Liver (tissue), 9 donors: Measurements from ENCODE around the gene HS6ST3. TPM values are rescaled to one million over a fixed set of nuclear protein-coding genes. Genes with fewer than 3 reads are reported as not detected.

Source experiments
- DNase-seq: peaks from one replicate; pipeline ENCODE4 v3.0.0-alpha.2; 2017; ENCODE audit warnings: low spot score
- H3K27ac ChIP-seq, 2 donors: one replicate each; pipeline ENCODE4 v1.7.0; 2013; ENCODE audit warnings: inconsistent platforms in 2 of 2, low read length in 2 of 2, control low read depth in 1 of 2, low read depth in 1 of 2, mild to moderate bottlenecking in 1 of 2
- H3K27me3 ChIP-seq, 4 donors: one replicate each; pipeline versions ENCODE4 v1.6.1 to v1.7.0; 2013; ENCODE audit warnings: low read length in 3 of 4, inconsistent platforms in 1 of 4, mild to moderate bottlenecking in 1 of 4, moderate library complexity in 1 of 4; ENCODE audit not compliant: control insufficient read depth in 4 of 4, insufficient read depth in 4 of 4
- H3K36me3 ChIP-seq, 4 donors: one replicate each; pipeline versions ENCODE4 v1.6.1 to v1.7.0; 2013; ENCODE audit warnings: low read length in 3 of 4, mild to moderate bottlenecking in 3 of 4, low read depth in 1 of 4, moderate library complexity in 1 of 4; ENCODE audit not compliant: control insufficient read depth in 4 of 4, insufficient read depth in 3 of 4
- H3K4me1 ChIP-seq, 4 donors: one replicate each; pipeline versions ENCODE4 v1.6.1 to v1.7.0; 2013; ENCODE audit warnings: low read length in 3 of 4, mild to moderate bottlenecking in 3 of 4, moderate library complexity in 1 of 4; ENCODE audit not compliant: control insufficient read depth in 4 of 4, insufficient read depth in 4 of 4
- H3K4me3 ChIP-seq, 3 donors: one replicate each; pipeline versions ENCODE4 v1.6.1 to v1.7.0; 2013; ENCODE audit warnings: low read length in 3 of 3, control low read depth in 1 of 3, low read depth in 1 of 3, mild to moderate bottlenecking in 1 of 3
- H3K9ac ChIP-seq, 2 donors: one replicate each; pipeline ENCODE4 v1.7.0; 2013; ENCODE audit warnings: low read length in 2 of 2, mild to moderate bottlenecking in 2 of 2, moderate library complexity in 2 of 2, control low read depth in 1 of 2, low read depth in 1 of 2
- H3K9me3 ChIP-seq, 4 donors: one replicate each; pipeline versions ENCODE4 v1.6.1 to v1.7.0; 2013; ENCODE audit warnings: low read length in 3 of 4; ENCODE audit not compliant: control insufficient read depth in 4 of 4
- EGR1 ChIP-seq, 2 donors: IDR thresholded peaks; 2 replicates each; pipeline ENCODE4 v1.6.1; 2016 to 2018; ENCODE audit warnings: antibody characterized with exemption in 2 of 2, low read depth in 2 of 2
- FOXA1 ChIP-seq: IDR thresholded peaks from 2 replicates; pipeline ENCODE4 v1.6.1; 2016; ENCODE audit warnings: antibody characterized with exemption
- FOXA2 ChIP-seq: IDR thresholded peaks from 2 replicates; pipeline ENCODE4 v1.6.1; 2016; ENCODE audit warnings: antibody characterized with exemption
- HNF4A ChIP-seq, 2 donors: conservative IDR thresholded peaks; 2 replicates each; pipeline ENCODE4 v1.6.1; 2016; ENCODE audit warnings: antibody characterized with exemption in 2 of 2, mild to moderate bottlenecking in 2 of 2
- HNF4G ChIP-seq: IDR thresholded peaks from 2 replicates; pipeline ENCODE4 v1.6.1; 2016; ENCODE audit warnings: antibody characterized with exemption
- JUND ChIP-seq, 2 donors: IDR thresholded peaks; 2 replicates each; pipeline ENCODE4 v1.6.1; 2016; ENCODE audit warnings: antibody characterized with exemption in 2 of 2
- NR2F2 ChIP-seq: IDR thresholded peaks from 2 replicates; pipeline ENCODE4 v1.6.1; 2016; ENCODE audit warnings: antibody characterized with exemption
- RAD21 ChIP-seq, 2 donors: IDR thresholded peaks; 2 replicates each; pipeline ENCODE4 v1.6.1; 2016; ENCODE audit warnings: antibody characterized with exemption in 2 of 2, mild to moderate bottlenecking in 2 of 2
- RXRA ChIP-seq, 2 donors: IDR thresholded peaks; 2 replicates each; pipeline ENCODE4 v1.6.1; 2017 to 2018; ENCODE audit warnings: antibody characterized with exemption in 2 of 2, mild to moderate bottlenecking in 1 of 2
- SP1 ChIP-seq: IDR thresholded peaks from 2 replicates; pipeline ENCODE4 v1.6.1; 2018; ENCODE audit warnings: antibody characterized with exemption, mild to moderate bottlenecking
- TAF1 ChIP-seq: conservative IDR thresholded peaks from 2 replicates; pipeline ENCODE4 v1.6.1; 2016; ENCODE audit warnings: antibody characterized with exemption, mild to moderate bottlenecking
- YY1 ChIP-seq: IDR thresholded peaks from 2 replicates; pipeline ENCODE4 v1.6.1; 2016; ENCODE audit warnings: antibody characterized with exemption, mild to moderate bottlenecking
- WGBS: extraction: QIAGEN DNeasy Blood & Tissue Kit; methylation state at CpG from one replicate; pipeline ENCODE4 v1.1.7; 2013; 5-methylcytosine and 5-hydroxymethylcytosine counted together
- polyA plus RNA-seq, 2 donors: library from polyadenylated mRNA; stranded (reverse) in 1 of 2; unstranded in 1 of 2; fragments of 200-250 nt in 1 of 2; fragments of >200 nt in 1 of 2; fragmentation: Nextera tagmentation in 1 of 2; extraction: Ambion mirVana in 1 of 2; gene quantifications; one replicate each; pipeline versions ENCODE4 v1.2.1 to v1.2.3, GENCODE V29; 2013 to 2015
- total RNA-seq, 2 donors: library from RNA; depleted of rRNA; stranded (reverse); fragments of >200 nt; gene quantifications; one replicate each; pipeline ENCODE4 v1.2.3, GENCODE V29; 2014
- TF ChIP-seq, protein P1 (sequence below): IDR thresholded peaks from 2 replicates; pipeline ENCODE4 v1.6.1; 2016; ENCODE audit warnings: antibody characterized with exemption
- TF ChIP-seq, protein P2 (sequence below): fragments of 150-350 bp; IDR thresholded peaks from 2 replicates; pipeline ENCODE4 v1.5.1; 2017; ENCODE audit warnings: improper control_type of control experiment, low read depth, low read length; ENCODE audit not compliant: missing input control
- TF ChIP-seq, protein P3 (sequence below): IDR thresholded peaks from 2 replicates; pipeline ENCODE4 v1.6.1; 2016; ENCODE audit warnings: antibody characterized with exemption, mild to moderate bottlenecking
- TF ChIP-seq, protein P4 (sequence below): IDR thresholded peaks from 2 replicates; pipeline ENCODE4 v1.6.1; 2016; ENCODE audit warnings: antibody characterized with exemption
- TF ChIP-seq, protein P5 (sequence below): IDR thresholded peaks from 2 replicates; pipeline ENCODE4 v1.6.1; 2016; ENCODE audit warnings: antibody characterized with exemption
- donor health status: healthy.
- donor health status: healthy.
- donor health status: healthy.
- donor health status: healthy.
- donor health status: healthy.

Gene HS6ST3
- total and polyA plus RNA-seq, 4 donors: under 0.01 TPM; not detected in 3

DNA sequence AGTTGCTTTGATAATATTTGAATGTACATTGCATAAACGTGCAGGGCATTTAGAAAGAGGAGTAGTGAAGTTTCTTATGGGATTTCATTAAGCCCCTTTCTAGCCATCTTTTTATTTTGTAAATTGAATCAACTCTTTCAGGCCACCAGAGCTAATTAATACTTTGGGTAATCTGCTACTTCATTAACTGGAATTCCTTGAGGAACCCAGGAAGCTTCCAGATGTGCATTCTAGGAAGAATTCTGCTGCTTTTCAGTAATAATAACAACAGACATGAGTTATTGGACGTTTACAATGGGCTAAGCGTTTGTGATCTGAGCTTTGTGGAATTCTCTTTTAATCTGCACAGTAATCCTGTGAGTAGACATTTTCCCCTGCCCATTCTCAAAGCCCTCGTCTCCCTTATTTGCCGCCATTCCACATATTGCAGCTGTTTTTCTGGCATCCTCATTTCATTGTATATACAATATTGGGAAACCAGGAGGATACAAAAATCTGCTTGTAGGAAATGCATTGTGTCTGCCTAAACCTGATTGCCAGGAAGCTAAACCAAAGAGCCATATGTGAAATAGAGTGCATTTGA, 103.9 kb downstream of the HS6ST3 start:
- Histone ChIP-seq H3K4me1 (no peaks in the 10 kb centered on the region), H3K36me3 (no peaks in the 10 kb centered on the region), H3K9me3 (no peaks in the 10 kb centered on the region), H3K9ac (no peak overlapping the region), H3K27me3 (peaks cover 0 to 8% (median 0%) of the 10 kb centered on the region in 4 donors), H3K4me3 (no peak overlapping the region), H3K27ac (no peak overlapping the region)
- TF ChIP-seq, protein P1, sequence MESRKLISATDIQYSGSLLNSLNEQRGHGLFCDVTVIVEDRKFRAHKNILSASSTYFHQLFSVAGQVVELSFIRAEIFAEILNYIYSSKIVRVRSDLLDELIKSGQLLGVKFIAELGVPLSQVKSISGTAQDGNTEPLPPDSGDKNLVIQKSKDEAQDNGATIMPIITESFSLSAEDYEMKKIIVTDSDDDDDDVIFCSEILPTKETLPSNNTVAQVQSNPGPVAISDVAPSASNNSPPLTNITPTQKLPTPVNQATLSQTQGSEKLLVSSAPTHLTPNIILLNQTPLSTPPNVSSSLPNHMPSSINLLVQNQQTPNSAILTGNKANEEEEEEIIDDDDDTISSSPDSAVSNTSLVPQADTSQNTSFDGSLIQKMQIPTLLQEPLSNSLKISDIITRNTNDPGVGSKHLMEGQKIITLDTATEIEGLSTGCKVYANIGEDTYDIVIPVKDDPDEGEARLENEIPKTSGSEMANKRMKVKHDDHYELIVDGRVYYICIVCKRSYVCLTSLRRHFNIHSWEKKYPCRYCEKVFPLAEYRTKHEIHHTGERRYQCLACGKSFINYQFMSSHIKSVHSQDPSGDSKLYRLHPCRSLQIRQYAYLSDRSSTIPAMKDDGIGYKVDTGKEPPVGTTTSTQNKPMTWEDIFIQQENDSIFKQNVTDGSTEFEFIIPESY: no peak
- TF ChIP-seq FOXA2 (no peak), SP1 (no peak), JUND (IDR thresholded peaks at IDR 0.05) (no peak), HNF4A (conservative IDR thresholded peaks at IDR 0.05) (no peak), YY1 (no peak), HNF4G (no peak), TAF1 (no peak), FOXA1 (no peak), RAD21 (IDR thresholded peaks at IDR 0.05) (no peak), NR2F2 (no peak), RXRA (IDR thresholded peaks at IDR 0.05) (no peak)
- TF ChIP-seq, protein P2, sequence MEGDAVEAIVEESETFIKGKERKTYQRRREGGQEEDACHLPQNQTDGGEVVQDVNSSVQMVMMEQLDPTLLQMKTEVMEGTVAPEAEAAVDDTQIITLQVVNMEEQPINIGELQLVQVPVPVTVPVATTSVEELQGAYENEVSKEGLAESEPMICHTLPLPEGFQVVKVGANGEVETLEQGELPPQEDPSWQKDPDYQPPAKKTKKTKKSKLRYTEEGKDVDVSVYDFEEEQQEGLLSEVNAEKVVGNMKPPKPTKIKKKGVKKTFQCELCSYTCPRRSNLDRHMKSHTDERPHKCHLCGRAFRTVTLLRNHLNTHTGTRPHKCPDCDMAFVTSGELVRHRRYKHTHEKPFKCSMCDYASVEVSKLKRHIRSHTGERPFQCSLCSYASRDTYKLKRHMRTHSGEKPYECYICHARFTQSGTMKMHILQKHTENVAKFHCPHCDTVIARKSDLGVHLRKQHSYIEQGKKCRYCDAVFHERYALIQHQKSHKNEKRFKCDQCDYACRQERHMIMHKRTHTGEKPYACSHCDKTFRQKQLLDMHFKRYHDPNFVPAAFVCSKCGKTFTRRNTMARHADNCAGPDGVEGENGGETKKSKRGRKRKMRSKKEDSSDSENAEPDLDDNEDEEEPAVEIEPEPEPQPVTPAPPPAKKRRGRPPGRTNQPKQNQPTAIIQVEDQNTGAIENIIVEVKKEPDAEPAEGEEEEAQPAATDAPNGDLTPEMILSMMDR: no peak
- TF ChIP-seq, protein P3, sequence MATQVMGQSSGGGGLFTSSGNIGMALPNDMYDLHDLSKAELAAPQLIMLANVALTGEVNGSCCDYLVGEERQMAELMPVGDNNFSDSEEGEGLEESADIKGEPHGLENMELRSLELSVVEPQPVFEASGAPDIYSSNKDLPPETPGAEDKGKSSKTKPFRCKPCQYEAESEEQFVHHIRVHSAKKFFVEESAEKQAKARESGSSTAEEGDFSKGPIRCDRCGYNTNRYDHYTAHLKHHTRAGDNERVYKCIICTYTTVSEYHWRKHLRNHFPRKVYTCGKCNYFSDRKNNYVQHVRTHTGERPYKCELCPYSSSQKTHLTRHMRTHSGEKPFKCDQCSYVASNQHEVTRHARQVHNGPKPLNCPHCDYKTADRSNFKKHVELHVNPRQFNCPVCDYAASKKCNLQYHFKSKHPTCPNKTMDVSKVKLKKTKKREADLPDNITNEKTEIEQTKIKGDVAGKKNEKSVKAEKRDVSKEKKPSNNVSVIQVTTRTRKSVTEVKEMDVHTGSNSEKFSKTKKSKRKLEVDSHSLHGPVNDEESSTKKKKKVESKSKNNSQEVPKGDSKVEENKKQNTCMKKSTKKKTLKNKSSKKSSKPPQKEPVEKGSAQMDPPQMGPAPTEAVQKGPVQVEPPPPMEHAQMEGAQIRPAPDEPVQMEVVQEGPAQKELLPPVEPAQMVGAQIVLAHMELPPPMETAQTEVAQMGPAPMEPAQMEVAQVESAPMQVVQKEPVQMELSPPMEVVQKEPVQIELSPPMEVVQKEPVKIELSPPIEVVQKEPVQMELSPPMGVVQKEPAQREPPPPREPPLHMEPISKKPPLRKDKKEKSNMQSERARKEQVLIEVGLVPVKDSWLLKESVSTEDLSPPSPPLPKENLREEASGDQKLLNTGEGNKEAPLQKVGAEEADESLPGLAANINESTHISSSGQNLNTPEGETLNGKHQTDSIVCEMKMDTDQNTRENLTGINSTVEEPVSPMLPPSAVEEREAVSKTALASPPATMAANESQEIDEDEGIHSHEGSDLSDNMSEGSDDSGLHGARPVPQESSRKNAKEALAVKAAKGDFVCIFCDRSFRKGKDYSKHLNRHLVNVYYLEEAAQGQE: no peak
- TF ChIP-seq, protein P4, sequence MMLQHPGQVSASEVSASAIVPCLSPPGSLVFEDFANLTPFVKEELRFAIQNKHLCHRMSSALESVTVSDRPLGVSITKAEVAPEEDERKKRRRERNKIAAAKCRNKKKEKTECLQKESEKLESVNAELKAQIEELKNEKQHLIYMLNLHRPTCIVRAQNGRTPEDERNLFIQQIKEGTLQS: no peak
- TF ChIP-seq, protein P5, sequence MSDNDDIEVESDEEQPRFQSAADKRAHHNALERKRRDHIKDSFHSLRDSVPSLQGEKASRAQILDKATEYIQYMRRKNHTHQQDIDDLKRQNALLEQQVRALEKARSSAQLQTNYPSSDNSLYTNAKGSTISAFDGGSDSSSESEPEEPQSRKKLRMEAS: no peak
- WGBS: 55% methylated on average over 5 of the region's 5 CpGs
- DNase-seq: no peak

DNA sequence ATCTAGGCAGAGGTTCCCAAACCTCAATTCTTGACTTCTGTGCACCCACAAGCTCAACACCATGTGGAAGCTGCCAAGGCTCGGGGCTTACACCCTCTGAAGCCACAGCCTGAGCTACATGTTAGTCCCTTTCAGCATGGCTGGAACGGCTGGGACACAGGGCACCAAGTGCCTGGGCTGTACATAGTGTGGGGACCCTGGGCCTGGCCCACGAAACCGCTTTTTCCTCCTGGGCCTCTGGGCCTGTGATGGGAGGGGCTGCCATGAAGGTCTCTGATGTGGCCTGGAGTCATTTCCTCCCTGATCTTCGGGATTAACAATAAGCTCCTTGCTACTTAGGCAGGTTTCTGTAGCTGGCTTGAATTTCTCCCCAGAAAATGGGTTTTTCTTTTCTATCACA, 108.1 kb downstream of the HS6ST3 start:
- Histone ChIP-seq H3K27ac (no peak overlapping the region), H3K36me3 (no peaks in the 10 kb centered on the region), H3K9ac (no peak overlapping the region), H3K27me3 (peaks cover 0 to 6% (median 0%) of the 10 kb centered on the region in 4 donors), H3K9me3 (no peaks in the 10 kb centered on the region), H3K4me3 (no peak overlapping the region), H3K4me1 (no peaks in the 10 kb centered on the region)
- 79% methylated on average over 5 of the region's 5 CpGs for WGBS
- DNase-seq: no peak
- TF ChIP-seq, protein P1: no peak
- no peak for TF ChIP-seq EGR1 (IDR thresholded peaks at IDR 0.05; ENCODE audit: low read depth in 2 of 2)
- TF ChIP-seq, protein P5: no peak
- TF ChIP-seq TAF1: no peak
- TF ChIP-seq, protein P4: no peak
- TF ChIP-seq FOXA2: no peak
- no peak for TF ChIP-seq SP1
- TF ChIP-seq, protein P3: no peak
- no peak for TF ChIP-seq HNF4G
- TF ChIP-seq NR2F2: no peak
- TF ChIP-seq RXRA (IDR thresholded peaks at IDR 0.05): no peak
